Stomach smooth muscle (tissue), 2 donors: ENCODE results near the gene GXYLT2.
"Not testable (repeated sequence)": the region's sequence is repeated elsewhere in the genome, so short reads cannot be mapped to it uniquely, and the experiment has no call there.

ENCODE experiments used
- H3K27ac ChIP-seq: one replicate; pipeline ENCODE4 v1.7.0; 2013; ENCODE audit warnings: mild to moderate bottlenecking, low read length, inconsistent platforms
- H3K27me3 ChIP-seq, 2 donors: one replicate each; pipeline ENCODE4 v1.7.0; 2013; ENCODE audit warnings: low read length in 2 of 2; ENCODE audit not compliant: insufficient read depth in 2 of 2, control insufficient read depth in 1 of 2
- H3K36me3 ChIP-seq, 2 donors: one replicate each; pipeline ENCODE4 v1.7.0; 2013; ENCODE audit warnings: low read length in 2 of 2; ENCODE audit not compliant: control insufficient read depth in 2 of 2, insufficient read depth in 2 of 2
- H3K4me1 ChIP-seq: one replicate; pipeline ENCODE4 v1.7.0; 2013; ENCODE audit warnings: low read length; ENCODE audit not compliant: control insufficient read depth, insufficient read depth
- H3K4me3 ChIP-seq, 2 donors: one replicate each; pipeline ENCODE4 v1.7.0; 2013; ENCODE audit warnings: low read length in 2 of 2
- H3K9ac ChIP-seq, 2 donors: one replicate each; pipeline ENCODE4 v1.7.0; 2013; ENCODE audit warnings: low read length in 2 of 2, mild to moderate bottlenecking in 1 of 2
- H3K9me3 ChIP-seq, 2 donors: one replicate each; pipeline ENCODE4 v1.7.0; 2013; ENCODE audit warnings: low read length in 2 of 2; ENCODE audit not compliant: control insufficient read depth in 2 of 2
- donor health status: healthy.
- donor health status: Pancreatic carcinoma.

Gene GXYLT2

DNA sequence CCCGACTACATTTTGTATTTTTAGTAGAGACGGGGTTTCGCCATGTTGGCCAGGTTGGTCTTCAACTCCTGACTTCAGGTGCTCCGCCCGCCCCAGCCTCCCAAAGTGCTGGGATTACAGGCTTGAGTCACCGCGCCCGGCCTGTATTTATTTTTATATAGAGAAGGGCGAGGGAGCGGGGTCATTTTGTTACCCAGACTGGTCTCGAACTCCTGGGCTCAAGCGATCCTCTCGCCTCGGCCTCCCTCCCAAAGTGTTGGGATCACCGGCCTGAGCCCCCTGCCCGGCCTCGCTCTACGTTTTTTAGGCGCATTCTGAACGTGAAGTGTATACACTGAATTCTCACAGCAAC lies 108.3 kb downstream of the GXYLT2 start:
- peak overlapping the region; percentile 52 to 99 for H3K9ac ChIP-seq
- H3K4me1 ChIP-seq = peaks cover 15% of the 10 kb centered on the region
- H3K36me3 ChIP-seq = peaks cover 3 to 4% of the 10 kb centered on the region in 2 donors
- H3K9me3 ChIP-seq = no peaks in the 10 kb centered on the region
- no peaks in the 10 kb centered on the region for H3K27me3 ChIP-seq
- peak overlapping the region; percentile 96 for H3K27ac ChIP-seq
- peak overlapping the region; percentile 65 to 83 for H3K4me3 ChIP-seq

DNA sequence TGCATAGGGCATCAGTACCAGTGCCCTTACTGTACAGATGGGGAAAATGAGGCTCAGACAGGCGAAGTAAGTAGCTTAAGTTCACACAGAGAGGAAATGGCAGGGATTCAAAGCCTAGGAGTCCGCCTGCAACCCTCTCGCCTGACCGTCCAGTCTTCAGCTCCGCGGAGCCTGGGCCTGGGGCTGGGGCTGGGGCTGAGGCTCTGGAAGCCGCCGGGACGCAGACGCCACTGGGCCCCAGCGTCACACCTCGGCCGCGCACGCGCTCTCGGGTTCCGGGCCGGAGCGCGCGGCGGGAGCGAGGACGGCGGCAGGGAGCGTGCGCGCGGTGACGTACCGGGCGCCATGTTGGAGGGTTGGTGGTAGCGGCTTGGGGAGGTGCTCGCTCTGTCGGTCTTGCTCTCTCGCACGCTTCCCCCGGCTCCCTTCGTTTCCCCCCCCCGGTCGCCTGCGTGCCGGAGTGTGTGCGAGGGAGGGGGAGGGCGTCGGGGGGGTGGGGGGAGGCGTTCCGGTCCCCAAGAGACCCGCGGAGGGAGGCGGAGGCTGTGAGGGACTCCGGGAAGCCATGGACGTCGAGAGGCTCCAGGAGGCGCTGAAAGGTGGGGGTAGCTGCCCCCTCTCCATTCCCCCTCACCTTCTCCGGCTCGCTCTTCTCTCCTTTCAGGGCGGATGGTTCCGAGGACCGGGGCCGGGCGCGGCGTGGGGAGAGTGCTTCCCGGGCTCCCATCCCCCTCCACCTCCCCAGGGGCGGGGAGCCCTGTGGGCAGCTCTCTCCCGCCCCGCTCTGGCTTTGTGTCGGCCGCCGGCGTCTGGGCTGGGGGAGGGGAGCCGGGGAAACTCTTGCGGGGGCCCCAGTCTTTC lies 108.9 kb downstream of the GXYLT2 start, which contains the start of gene PPP4R2:
Gene PPP4R2 (plus strand): TSS at position 339 of the 861 bp plus-strand sequence. CDS start 227 bp downstream, at position 566.
- H3K27me3 ChIP-seq = no peaks in the 10 kb centered on the region
- peak within 1 kb of the TSS; percentile 65 to 83 for H3K4me3 ChIP-seq
- peaks cover 18% of the 10 kb centered on the region for H3K4me1 ChIP-seq
- H3K9ac ChIP-seq = peak within 1 kb of the TSS; percentile 52 to 99
- peaks cover 4 to 8% of the 10 kb centered on the region in 2 donors for H3K36me3 ChIP-seq
- H3K9me3 ChIP-seq = no peaks in the 10 kb centered on the region
- peak within 1 kb of the TSS; percentile 96 for H3K27ac ChIP-seq

DNA sequence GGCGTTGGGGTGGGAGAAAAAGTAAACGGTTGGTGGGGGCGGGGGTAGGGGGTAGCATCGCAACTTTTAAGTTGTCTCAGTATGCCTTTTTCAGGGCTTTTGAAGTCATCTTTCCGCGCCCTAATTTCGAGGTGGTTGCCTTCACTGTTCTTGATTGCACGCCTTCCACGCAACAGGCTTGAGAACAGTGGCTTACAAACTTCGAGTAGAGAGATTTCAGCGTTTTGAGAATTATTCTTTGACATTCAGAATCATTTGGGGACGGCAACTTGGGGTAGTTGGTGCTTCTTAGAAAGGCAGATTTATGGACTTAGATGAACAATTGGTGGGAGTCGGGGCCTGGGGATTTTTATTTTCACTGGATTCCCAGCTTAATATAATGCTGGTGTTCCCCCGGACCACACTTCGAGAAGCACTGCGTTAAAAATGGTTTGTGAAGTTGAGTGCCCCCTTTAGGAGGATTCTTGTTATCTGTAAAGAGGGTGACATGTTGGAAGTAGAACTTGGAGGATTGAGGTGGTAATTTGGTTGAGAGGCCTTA lies 109.6 kb downstream of the GXYLT2 start:
- H3K4me1 ChIP-seq = peaks cover 18% of the 10 kb centered on the region
- peak overlapping the region; percentile 96 for H3K27ac ChIP-seq
- peaks cover 7 to 8% of the 10 kb centered on the region in 2 donors for H3K36me3 ChIP-seq
- H3K9me3 ChIP-seq = no peaks in the 10 kb centered on the region
- peak overlapping the region; percentile 65 to 83 for H3K4me3 ChIP-seq
- H3K9ac ChIP-seq = peak overlapping the region; percentile 52 to 78
- H3K27me3 ChIP-seq = no peaks in the 10 kb centered on the region

DNA sequence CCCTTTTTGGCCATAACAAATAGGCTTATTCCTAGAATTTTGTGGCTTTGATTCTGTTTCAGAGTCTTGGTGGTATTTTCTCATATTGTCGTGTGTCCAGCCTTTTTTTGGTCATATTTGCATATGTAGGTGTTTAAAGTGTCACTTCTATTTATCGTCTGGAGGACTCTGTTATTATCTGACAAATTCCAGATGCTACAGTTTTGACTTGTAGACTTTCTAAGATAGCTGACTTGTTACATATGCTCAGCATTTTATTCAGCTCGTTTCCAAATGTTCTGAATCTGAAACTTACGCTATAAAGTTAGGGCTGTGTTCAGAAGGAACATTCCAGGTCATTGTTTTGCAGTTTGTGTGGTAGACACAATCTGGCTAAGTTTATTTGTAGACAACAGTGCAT lies 110.6 kb downstream of the GXYLT2 start:
- Histone ChIP-seq H3K27me3 (no peaks in the 10 kb centered on the region), H3K4me1 (peaks cover 18% of the 10 kb centered on the region), H3K27ac (no peak overlapping the region), H3K4me3 (peak overlapping the region; percentile 65 to 83), H3K9me3 (no peaks in the 10 kb centered on the region), H3K9ac (peak overlapping the region; percentile 0 to 33), H3K36me3 (peaks cover 7 to 8% of the 10 kb centered on the region in 2 donors)

DNA sequence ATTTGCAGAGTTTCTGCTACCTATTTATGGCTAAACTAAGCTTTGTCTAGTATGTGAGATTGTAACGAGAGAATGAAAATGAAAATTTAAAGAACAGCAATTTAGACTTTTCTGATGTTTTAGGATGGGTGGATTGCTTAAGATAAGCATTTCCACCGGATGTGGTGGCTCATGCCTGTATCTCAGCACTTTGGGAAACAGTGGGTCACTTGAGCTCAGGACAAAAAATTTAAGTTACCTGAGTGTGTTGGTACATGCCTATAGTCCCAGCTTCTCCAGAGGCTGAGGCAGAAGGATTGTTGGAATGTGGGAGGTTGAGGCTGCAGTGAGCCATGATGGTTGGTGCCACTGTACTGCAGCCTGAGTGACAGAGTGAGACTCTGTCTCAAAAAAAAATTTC lies 112.1 kb downstream of the GXYLT2 start:
- peaks cover 7 to 8% of the 10 kb centered on the region in 2 donors for H3K36me3 ChIP-seq
- peak overlapping the region; percentile 29 to 33 for H3K9ac ChIP-seq
- H3K27me3 ChIP-seq = no peaks in the 10 kb centered on the region
- peak overlapping the region; percentile 40 to 42 for H3K4me3 ChIP-seq
- H3K9me3 ChIP-seq = no peaks in the 10 kb centered on the region
- peaks cover 18% of the 10 kb centered on the region for H3K4me1 ChIP-seq
- H3K27ac ChIP-seq = no peak overlapping the region

DNA sequence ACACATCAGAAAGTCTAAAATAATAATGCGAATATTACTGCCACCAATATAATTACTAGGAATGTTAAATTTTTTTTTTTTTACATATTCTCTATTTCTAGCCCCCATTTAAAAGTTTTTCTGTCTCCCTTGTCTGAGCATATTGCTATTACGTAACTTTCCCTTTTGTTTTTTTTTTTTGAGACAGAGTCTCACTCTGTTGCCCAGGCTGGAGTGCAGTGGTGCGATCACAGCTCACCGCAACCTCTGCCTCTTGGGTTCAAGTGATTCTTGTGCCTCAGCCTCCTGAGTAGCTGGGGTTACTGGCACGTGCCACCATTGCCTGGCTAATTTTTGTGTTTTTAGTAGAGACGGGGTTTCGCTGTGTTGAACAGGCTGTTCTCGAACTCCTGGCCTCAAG lies 115.2 kb downstream of the GXYLT2 start:
- H3K4me1 ChIP-seq = peaks cover 12% of the 10 kb centered on the region
- H3K27ac ChIP-seq, H3K27me3 ChIP-seq, H3K9me3 ChIP-seq, H3K9ac ChIP-seq, H3K4me3 ChIP-seq: not testable (repeated sequence)
- peaks cover 13 to 15% of the 10 kb centered on the region in 2 donors for H3K36me3 ChIP-seq

DNA sequence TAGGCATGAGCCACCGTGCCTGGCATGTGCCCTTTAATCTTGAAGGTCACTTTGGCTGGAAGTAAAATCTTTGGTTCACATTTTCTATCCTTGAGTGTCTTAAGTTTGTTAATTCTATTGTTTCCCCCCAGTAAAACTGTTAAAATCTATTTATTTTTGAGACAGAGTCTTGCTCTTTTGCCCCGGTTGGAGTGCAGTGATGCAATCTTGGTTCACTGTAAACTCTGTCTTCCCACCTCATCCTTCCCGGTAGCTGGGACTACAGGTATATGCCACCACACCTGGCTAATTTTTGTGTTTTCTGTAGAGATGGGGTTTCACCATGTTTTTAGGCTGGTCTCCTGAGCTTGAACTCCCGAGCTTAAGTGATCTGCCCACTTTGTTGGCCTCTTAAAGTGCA lies 116.5 kb downstream of the GXYLT2 start:
- H3K9ac ChIP-seq = no peak overlapping the region
- H3K27me3 ChIP-seq = no peaks in the 10 kb centered on the region
- no peaks in the 10 kb centered on the region for H3K9me3 ChIP-seq
- peaks cover 13% of the 10 kb centered on the region in 2 donors for H3K36me3 ChIP-seq
- no peak overlapping the region for H3K27ac ChIP-seq
- no peak overlapping the region for H3K4me3 ChIP-seq
- H3K4me1 ChIP-seq = peaks cover 7% of the 10 kb centered on the region

DNA sequence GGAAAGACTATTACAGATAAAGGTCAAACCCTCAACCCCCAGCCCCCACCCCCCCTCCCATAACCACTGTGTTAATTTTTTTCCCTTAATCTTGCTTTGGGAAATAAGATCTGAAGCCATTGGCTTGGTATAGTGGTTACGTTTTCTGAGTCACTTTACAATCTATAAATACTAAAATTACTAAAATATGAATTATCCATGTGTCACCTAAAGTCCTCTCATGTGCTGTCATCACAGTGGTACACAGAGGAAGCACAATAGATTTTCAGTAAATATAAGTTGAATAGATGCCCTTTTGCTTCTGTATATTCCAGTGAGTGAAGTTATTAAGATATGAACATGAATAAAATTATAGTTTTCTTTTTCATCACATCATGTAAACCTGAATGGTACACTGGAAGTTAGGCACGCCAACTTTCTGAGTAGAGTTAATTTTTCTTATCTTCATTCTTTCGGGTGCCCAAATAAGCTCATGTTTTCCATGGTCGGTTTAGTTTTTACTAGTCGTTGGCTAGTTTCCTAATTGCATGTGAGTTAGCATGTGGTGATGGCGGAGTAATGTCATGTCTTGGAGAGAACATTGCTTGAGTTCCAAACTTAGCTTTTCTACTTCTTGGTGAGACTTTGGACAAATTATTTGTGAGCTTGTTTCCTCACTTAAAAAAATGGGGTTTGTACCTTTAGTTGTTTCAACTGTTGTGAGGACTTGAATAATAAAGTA lies 120.3 kb downstream of the GXYLT2 start:
- Histone ChIP-seq H3K9me3 (no peaks in the 10 kb centered on the region), H3K9ac (no peak overlapping the region), H3K27ac (no peak overlapping the region), H3K4me1 (no peaks in the 10 kb centered on the region), H3K36me3 (peaks cover 6% of the 10 kb centered on the region in 2 donors), H3K27me3 (no peaks in the 10 kb centered on the region), H3K4me3 (no peak overlapping the region)

DNA sequence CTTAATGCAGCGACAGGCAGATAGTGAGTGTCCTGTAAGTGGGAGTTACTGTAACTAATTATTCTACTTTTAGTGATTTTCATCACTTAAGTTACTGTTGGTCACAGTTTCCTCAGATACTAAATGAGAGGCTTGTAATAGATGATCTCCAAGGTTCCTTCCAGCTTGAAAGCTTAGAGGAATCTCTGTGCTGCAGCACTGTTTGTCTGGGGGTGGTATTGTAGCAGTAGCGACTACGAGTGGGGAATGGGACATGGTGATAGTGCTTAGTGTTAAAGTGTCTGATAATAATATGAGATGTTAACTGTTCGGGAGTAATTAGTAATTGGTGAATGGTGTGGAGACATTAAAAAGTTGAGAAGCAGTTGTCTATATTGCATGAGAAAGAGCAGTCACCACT lies 121.2 kb downstream of the GXYLT2 start:
- Histone ChIP-seq H3K27me3 (no peaks in the 10 kb centered on the region), H3K27ac (no peak overlapping the region), H3K9me3 (no peaks in the 10 kb centered on the region), H3K4me1 (no peaks in the 10 kb centered on the region), H3K9ac (no peak overlapping the region), H3K36me3 (peaks cover 6% of the 10 kb centered on the region in 2 donors), H3K4me3 (no peak overlapping the region)

DNA sequence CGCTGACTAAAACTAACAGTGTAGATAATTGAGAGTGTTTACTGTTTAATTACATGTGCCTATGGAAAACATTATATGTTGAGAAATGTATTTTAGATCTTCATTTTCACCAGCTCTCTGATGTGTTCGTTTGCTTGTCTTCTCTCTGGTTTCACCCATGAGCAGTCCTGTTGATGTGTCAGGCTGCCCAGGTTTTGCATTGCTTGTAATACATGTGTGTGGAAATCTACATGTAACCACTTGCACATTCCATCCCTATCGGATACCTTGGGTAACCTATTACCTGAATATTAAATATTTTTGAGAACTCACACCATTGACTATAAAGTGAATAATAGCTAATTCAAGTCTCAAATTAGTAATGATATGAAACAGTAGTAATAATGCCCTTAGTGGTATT lies 121.9 kb downstream of the GXYLT2 start:
- Histone ChIP-seq H3K9me3 (no peaks in the 10 kb centered on the region), H3K9ac (no peak overlapping the region), H3K36me3 (peaks cover 6% of the 10 kb centered on the region in 2 donors), H3K27ac (no peak overlapping the region), H3K4me1 (no peaks in the 10 kb centered on the region), H3K27me3 (no peaks in the 10 kb centered on the region), H3K4me3 (no peak overlapping the region)
